AG08395 (cell line): ENCODE measurements around the gene LTBP4.

ENCODE experiments used
- DNase-seq: peaks from one replicate; pipeline ENCODE4 v3.0.0; 2012; ENCODE audit warnings: mixed read lengths, low spot score

LTBP4 gene

GRCh38 chr19:40596608-40597328 is 4.4 kb upstream of the LTBP4 start:
- DNase-seq, result peak; percentile 89

GRCh38 chr19:40597329-40597838 is 3.8 kb upstream of the LTBP4 start:
- DNase-seq, result no peak

- DNase-seq, result peak; percentile 83
Observed at GRCh38 chr19:40598121-40598917, 2.9 kb upstream of the LTBP4 start.

- no peak for DNase-seq
Observed at GRCh38 chr19:40598918-40599307, 2.3 kb upstream of the LTBP4 start.

- no peak for DNase-seq
Observed at GRCh38 chr19:40599331-40599901, 1.8 kb upstream of the LTBP4 start.

GRCh38 chr19:40599902-40600569 is 1.1 kb upstream of the LTBP4 start:
- DNase-seq, result no peak

GRCh38 chr19:40600570-40601133 is 517 bp upstream of the LTBP4 start:
- no peak for DNase-seq

- DNase-seq, result no peak
Observed at GRCh38 chr19:40603071-40603388, 1.9 kb downstream of the LTBP4 start.

GRCh38 chr19:40603389-40604170 is 2.4 kb downstream of the LTBP4 start:
- DNase-seq, result peak; percentile 92

GRCh38 chr19:40604171-40604646 is 3.0 kb downstream of the LTBP4 start:
- DNase-seq, result no peak

GRCh38 chr19:40604647-40605215 is 3.6 kb downstream of the LTBP4 start:
- no peak for DNase-seq

- peak; percentile 45 for DNase-seq
Observed at GRCh38 chr19:40605216-40605971, 4.2 kb downstream of the LTBP4 start.

- no peak for DNase-seq
Observed at GRCh38 chr19:40607311-40608239, 6.4 kb downstream of the LTBP4 start.

GRCh38 chr19:40608240-40608621 is 7.1 kb downstream of the LTBP4 start:
- DNase-seq, result no peak

- DNase-seq, result no peak
Observed at GRCh38 chr19:40608957-40609356, 7.8 kb downstream of the LTBP4 start.

GRCh38 chr19:40609561-40610395 is 8.6 kb downstream of the LTBP4 start:
- peak; percentile 98 for DNase-seq

- peak; percentile 12 for DNase-seq
Observed at GRCh38 chr19:40610396-40611064, 9.4 kb downstream of the LTBP4 start.
